HepG2 (cell line): ENCODE data around the gene RNASE12. TPM values are rescaled to one million over a fixed set of nuclear protein-coding genes. Genes with fewer than 3 reads are reported as not detected.
A peak's percentile ranks its signal among the peaks of the same experiment; 100 is the strongest.

Experiments
- BORCS8-MEF2B ChIP-seq: sonication (generic); formaldehyde crosslinking; IDR thresholded peaks from 2 replicates; pipeline ENCODE4 v1.8.0; 2022; ENCODE audit warnings: mild to moderate bottlenecking, missing genetic modification reagents
- CCAR2 ChIP-seq: fragments of 200-400 bp; formaldehyde crosslinking; optimal IDR thresholded peaks from 2 replicates; pipeline ENCODE3; 2018; ENCODE audit warnings: low read depth, mild to moderate bottlenecking, low read length, moderate library complexity
- CENPT ChIP-seq: sonication (generic); formaldehyde crosslinking; IDR thresholded peaks from 2 replicates; pipeline ENCODE4 v1.8.0; 2022; ENCODE audit warnings: low read depth, mild to moderate bottlenecking, moderate library complexity, missing genetic modification reagents
- CREB1 ChIP-seq, 2 experiments: fragments of 450-650 bp in 1 of 2; IDR thresholded peaks; 2 replicates each; pipeline ENCODE4 v1.6.1; 2016 to 2017; ENCODE audit warnings: control low read depth in 1 of 2, mild to moderate bottlenecking in 1 of 2, missing compliant biosample characterization in 1 of 2, missing genetic modification characterization in 1 of 2
- ETV5 ChIP-seq: IDR thresholded peaks from 2 replicates; pipeline ENCODE4 v1.6.1; 2018; ENCODE audit warnings: missing biosample characterization, missing genetic modification reagents, inconsistent platforms, borderline replicate concordance
- KMT2B ChIP-seq: IDR thresholded peaks from 2 replicates; pipeline ENCODE4 v1.6.1; 2016; ENCODE audit warnings: missing genetic modification reagents, missing compliant biosample characterization
- MYPOP ChIP-seq: sonication (generic); formaldehyde crosslinking; IDR thresholded peaks from 2 replicates; pipeline ENCODE4 v1.8.1; 2023; ENCODE audit warnings: mild to moderate bottlenecking, moderate library complexity, missing genetic modification reagents
- RNF219 ChIP-seq: sonication (generic); formaldehyde crosslinking; IDR thresholded peaks from 2 replicates; pipeline ENCODE4 v1.5.0; 2020; ENCODE audit warnings: mild to moderate bottlenecking, missing genetic modification reagents
- RXRA ChIP-seq: sonication (generic); formaldehyde crosslinking; IDR thresholded peaks from 2 replicates; pipeline ENCODE4 v1.5.1; 2020; ENCODE audit warnings: missing genetic modification reagents
- TBX2 ChIP-seq: sonication (generic); formaldehyde crosslinking; IDR thresholded peaks from 2 replicates; pipeline ENCODE4 v1.5.0; 2020; ENCODE audit warnings: missing genetic modification reagents, mild to moderate bottlenecking, borderline replicate concordance
- TCF7L2 ChIP-seq: IDR thresholded peaks from 2 replicates; pipeline ENCODE4 v1.6.1; 2011; ENCODE audit warnings: mild to moderate bottlenecking, low read depth, low read length, moderate library complexity
- TERF1 ChIP-seq: sonication (generic); formaldehyde crosslinking; IDR thresholded peaks from 2 replicates; pipeline ENCODE4 v1.8.0; 2022; ENCODE audit warnings: mild to moderate bottlenecking, missing genetic modification reagents, moderate library complexity
- TOE1 ChIP-seq: sonication (generic); formaldehyde crosslinking; IDR thresholded peaks from 2 replicates; pipeline ENCODE4 v1.4.0; 2020; ENCODE audit warnings: mild to moderate bottlenecking, missing genetic modification reagents
- ZFP36L2 ChIP-seq: sonication (generic); formaldehyde crosslinking; IDR thresholded peaks from 2 replicates; pipeline ENCODE4 v1.4.0; 2020; ENCODE audit warnings: missing genetic modification reagents
- ZNF12 ChIP-seq: sonication (generic); formaldehyde crosslinking; IDR thresholded peaks from 2 replicates; pipeline ENCODE4 v1.5.0; 2020; ENCODE audit warnings: missing genetic modification reagents
- ZNF275 ChIP-seq: sonication (generic); formaldehyde crosslinking; IDR thresholded peaks from 2 replicates; pipeline ENCODE4 v1.8.0; 2022; ENCODE audit warnings: missing genetic modification reagents, mild to moderate bottlenecking, inconsistent platforms, borderline replicate concordance
- ZNF564 ChIP-seq: sonication (generic); formaldehyde crosslinking; IDR thresholded peaks from 2 replicates; pipeline ENCODE4 v1.8.1; 2023; ENCODE audit warnings: mild to moderate bottlenecking, missing genetic modification reagents
- ZSCAN31 ChIP-seq: sonication (generic); formaldehyde crosslinking; IDR thresholded peaks from 2 replicates; pipeline ENCODE4 v1.5.0; 2020; ENCODE audit warnings: low read depth, mild to moderate bottlenecking, missing genetic modification reagents
- polyA plus RNA-seq, 8 experiments: library from polyadenylated mRNA; depleted of rRNA in 3 of 8; stranded (reverse) in 7 of 8; unstranded in 1 of 8; fragments of >200 nt; fragmentation: Illumina TruSeq in 4 of 8; extraction: Trizol in 4 of 8; gene quantifications; 2 replicates each; pipeline versions ENCODE4 v1.2.1 to v1.2.3, GENCODE V29; 2011 to 2016; ENCODE audit warnings: low read depth in 4 of 8, missing spikeins in 1 of 8, mixed read lengths in 1 of 8; ENCODE audit not compliant: insufficient read depth in 1 of 8
- total RNA-seq, 5 experiments: library from RNA; depleted of rRNA; stranded (reverse); fragments of >200 nt; fragmentation: Illumina TruSeq; extraction: Trizol; gene quantifications; 2 replicates each; pipeline ENCODE4 v1.2.3, GENCODE V29; 2016; ENCODE audit warnings: low read depth in 1 of 5
- TF ChIP-seq, protein P1 (sequence below): sonication (generic); formaldehyde crosslinking; IDR thresholded peaks from 2 replicates; pipeline ENCODE4 v1.4.0; 2020; ENCODE audit warnings: missing genetic modification reagents; ENCODE audit errors: not compliant biosample characterization
- TF ChIP-seq, protein P2 (sequence below): sonication (generic); formaldehyde crosslinking; IDR thresholded peaks from 2 replicates; pipeline ENCODE4 v1.5.0; 2020; ENCODE audit warnings: mild to moderate bottlenecking, missing genetic modification reagents, moderate library complexity

The RNASE12 gene
- total and polyA plus RNA-seq, 2 of the 13 experiments (the other 11 are each of a cell fraction or from before 2014, with no cell fraction given) = not detected

DNA sequence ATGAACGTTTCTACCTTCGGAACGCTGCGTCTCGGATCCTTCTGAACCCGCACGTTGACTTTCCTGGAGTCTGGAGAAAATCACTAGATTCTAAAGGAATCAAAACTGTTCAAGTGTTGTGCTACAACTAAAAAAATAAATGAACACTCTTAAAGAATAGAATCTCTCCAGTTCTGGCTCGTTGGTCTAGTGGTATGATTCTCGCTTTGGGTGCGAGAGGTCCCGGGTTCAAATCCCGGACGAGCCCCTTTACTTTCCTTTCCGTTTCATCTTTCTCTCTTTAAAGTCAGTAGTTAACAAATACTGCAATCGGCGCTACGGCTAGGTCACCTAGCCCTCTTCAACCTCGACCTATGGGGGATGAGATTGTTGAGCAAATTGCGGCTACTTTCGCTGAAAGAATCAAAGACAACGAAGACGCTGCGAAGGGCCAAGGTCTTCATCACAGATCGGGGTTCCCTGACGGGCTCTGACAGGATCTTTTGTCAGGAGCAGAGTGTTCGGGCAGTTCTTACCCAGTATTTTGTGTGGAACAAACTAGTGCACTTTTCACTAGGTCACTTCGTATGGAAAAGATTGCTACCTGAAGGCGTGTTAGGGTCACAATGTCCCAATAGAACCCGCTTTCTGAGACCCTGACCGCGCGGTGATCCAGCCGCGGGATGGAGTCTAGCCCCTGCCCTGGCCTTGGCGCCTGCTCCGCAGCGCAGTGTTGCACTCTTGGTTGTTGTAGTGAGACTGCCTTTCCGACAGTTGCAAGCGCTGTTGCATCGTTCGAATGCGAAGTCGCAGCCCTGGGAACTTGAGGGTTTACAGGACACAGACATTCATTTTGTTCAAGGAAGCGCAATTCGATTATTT, 41.9 kb upstream of the RNASE12 start (continued):
- TF ChIP-seq TERF1 = no peak
- TF ChIP-seq ZNF564 (CRISPR knock-in tag) = peak; percentile 61; the same call in 1 of the 2 replicates
- no peak for TF ChIP-seq ZNF12 (CRISPR knock-in tag)
- no peak for TF ChIP-seq ZSCAN31 (CRISPR knock-in tag)
- TF ChIP-seq CENPT (CRISPR knock-in tag) = no peak
- peak; percentile 72; the same call in 1 of the 2 replicates for TF ChIP-seq BORCS8-MEF2B (CRISPR knock-in tag)
- no peak for TF ChIP-seq TCF7L2
- TF ChIP-seq TBX2 (CRISPR knock-in tag) = no peak
- no peak for TF ChIP-seq ZFP36L2
- TF ChIP-seq MYPOP (CRISPR knock-in tag) = peak; percentile 93
- TF ChIP-seq TOE1 (CRISPR knock-in tag) = no peak; the same call in 1 of the 2 replicates
- no peak for TF ChIP-seq RNF219 (CRISPR knock-in tag)
- TF ChIP-seq, protein P1, sequence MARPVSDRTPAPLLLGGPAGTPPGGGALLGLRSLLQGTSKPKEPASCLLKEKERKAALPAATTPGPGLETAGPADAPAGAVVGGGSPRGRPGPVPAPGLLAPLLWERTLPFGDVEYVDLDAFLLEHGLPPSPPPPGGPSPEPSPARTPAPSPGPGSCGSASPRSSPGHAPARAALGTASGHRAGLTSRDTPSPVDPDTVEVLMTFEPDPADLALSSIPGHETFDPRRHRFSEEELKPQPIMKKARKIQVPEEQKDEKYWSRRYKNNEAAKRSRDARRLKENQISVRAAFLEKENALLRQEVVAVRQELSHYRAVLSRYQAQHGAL = no peak
- no peak for TF ChIP-seq CREB1 (IDR thresholded peaks at IDR 0.05)
- peak; percentile 65 for TF ChIP-seq CREB1 (CRISPR knock-in tag; IDR thresholded peaks at IDR 0.05)
- TF ChIP-seq ZNF275 = no peak
- TF ChIP-seq KMT2B = no peak
- no peak for TF ChIP-seq RXRA
- TF ChIP-seq CCAR2 = no peak
- peak; percentile 35; the same call in 1 of the 2 replicates for TF ChIP-seq ETV5 (CRISPR knock-in tag)
- TF ChIP-seq, protein P2, sequence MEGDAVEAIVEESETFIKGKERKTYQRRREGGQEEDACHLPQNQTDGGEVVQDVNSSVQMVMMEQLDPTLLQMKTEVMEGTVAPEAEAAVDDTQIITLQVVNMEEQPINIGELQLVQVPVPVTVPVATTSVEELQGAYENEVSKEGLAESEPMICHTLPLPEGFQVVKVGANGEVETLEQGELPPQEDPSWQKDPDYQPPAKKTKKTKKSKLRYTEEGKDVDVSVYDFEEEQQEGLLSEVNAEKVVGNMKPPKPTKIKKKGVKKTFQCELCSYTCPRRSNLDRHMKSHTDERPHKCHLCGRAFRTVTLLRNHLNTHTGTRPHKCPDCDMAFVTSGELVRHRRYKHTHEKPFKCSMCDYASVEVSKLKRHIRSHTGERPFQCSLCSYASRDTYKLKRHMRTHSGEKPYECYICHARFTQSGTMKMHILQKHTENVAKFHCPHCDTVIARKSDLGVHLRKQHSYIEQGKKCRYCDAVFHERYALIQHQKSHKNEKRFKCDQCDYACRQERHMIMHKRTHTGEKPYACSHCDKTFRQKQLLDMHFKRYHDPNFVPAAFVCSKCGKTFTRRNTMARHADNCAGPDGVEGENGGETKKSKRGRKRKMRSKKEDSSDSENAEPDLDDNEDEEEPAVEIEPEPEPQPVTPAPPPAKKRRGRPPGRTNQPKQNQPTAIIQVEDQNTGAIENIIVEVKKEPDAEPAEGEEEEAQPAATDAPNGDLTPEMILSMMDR (CRISPR knock-in tag) = no peak; the same call in 1 of the 2 replicates
